HG03045 (cell line): ENCODE measurements around the gene RAPGEF4.

Experiments used
- ATAC-seq: cut with Tn5 transposase; IDR thresholded peaks from one replicate; pipeline ENCODE4 v1.9.1; 2021; ENCODE audit warnings: mild to moderate bottlenecking, moderate library complexity; ENCODE audit not compliant: unreplicated experiment

RAPGEF4 gene

DNA sequence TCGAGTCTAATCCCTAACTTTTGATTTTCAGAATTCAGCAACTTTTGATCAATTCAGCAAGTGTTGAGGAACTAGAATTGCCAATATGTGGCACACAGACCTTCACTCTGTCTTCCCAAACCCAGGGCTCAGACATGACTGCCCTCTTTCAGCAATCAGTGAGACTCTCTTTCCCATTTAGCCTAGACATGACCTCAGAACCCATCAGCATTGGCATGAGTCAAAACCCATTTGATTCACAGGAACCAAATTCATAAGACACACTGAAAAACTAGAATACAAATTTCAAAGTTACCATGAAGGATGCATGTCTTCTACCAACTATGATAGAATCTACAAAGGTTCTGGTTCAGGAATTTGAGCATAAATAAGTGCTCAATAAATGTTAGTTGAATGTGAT is 226.4 kb downstream of the RAPGEF4 start:
- no peak for ATAC-seq

DNA sequence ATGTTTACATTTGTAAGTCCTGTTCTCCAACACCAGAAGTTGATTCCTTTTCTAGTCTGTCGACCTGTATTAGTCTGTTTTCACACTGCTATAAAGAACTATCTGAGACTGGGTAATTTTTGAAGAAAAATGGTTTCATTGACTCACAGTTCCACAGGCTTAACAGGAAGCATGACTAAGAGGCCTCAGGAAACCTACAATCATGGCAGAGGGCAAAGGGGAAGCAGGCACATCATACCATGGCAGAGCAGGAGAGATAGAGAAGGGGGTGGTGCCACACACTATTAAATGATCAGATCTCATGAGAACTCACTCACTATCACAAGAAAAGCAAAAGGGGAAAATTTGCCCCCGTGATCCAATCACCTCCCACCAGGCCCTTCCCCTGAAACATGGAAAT is 227.2 kb downstream of the RAPGEF4 start:
- no peak for ATAC-seq

DNA sequence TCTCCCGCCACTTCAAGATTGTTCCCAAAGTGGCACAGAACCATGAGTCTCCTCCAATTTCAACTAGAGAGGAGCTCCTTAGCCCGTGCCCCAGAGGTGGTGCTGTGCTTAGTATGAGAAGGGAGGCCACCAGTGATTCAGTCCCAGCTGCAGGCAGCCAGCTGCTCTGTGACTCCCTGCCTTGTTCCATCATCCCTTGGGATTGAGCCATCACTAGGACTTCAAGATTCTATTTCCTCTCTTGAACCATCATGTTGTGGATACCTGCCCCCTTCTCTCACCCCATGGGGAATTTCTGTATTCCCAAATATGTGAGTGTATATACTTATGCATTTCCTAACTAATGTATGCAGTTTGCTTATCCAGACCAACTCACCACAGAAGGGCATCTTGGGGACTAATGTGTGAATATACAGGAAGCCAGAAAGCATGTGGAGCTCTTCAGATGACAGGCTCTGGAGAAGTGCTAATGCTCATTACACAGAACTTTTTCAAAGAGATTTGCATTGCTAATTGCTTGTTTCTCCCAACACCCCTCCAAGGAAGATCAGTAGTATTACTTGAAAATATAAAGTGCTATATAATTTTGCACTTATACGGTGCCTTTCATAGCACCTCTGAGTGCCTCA is 229.0 kb downstream of the RAPGEF4 start:
- ATAC-seq: no peak

DNA sequence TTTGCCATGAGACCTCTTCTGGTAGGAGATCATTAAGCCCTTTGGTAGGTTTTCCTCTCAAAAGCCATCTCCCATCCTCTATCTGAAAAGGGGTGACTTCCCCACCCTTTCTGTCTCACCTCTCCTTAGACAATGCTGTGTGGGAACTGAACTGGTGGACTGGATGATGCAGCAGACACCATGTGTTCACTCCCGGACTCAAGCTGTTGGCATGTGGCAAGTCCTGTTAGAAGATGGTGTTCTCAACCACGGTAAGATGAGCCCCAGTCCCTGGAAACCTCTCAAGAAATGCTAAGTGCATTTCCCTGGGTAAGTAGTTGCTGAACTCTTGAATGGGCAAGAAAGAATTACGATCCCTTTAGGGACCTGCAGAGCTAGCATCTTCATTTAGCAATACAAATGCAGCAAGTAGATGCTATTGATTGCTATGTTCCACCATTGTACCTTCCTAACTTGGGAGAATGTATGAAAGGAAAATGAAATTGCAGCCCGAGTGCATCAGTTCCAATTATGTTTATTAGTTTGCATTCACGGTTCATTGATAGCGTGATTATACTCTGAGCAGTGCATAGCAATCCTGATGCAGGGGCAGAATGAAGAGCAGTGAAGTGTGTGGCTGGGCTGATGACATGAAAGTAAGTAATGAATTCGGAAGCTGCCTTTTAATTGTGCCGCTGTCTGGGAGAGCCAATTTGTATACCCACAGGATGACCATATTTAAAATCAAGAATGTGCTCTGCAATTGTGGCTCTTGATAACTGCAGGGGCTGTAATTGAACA is 230.0 kb downstream of the RAPGEF4 start:
- no peak for ATAC-seq

DNA sequence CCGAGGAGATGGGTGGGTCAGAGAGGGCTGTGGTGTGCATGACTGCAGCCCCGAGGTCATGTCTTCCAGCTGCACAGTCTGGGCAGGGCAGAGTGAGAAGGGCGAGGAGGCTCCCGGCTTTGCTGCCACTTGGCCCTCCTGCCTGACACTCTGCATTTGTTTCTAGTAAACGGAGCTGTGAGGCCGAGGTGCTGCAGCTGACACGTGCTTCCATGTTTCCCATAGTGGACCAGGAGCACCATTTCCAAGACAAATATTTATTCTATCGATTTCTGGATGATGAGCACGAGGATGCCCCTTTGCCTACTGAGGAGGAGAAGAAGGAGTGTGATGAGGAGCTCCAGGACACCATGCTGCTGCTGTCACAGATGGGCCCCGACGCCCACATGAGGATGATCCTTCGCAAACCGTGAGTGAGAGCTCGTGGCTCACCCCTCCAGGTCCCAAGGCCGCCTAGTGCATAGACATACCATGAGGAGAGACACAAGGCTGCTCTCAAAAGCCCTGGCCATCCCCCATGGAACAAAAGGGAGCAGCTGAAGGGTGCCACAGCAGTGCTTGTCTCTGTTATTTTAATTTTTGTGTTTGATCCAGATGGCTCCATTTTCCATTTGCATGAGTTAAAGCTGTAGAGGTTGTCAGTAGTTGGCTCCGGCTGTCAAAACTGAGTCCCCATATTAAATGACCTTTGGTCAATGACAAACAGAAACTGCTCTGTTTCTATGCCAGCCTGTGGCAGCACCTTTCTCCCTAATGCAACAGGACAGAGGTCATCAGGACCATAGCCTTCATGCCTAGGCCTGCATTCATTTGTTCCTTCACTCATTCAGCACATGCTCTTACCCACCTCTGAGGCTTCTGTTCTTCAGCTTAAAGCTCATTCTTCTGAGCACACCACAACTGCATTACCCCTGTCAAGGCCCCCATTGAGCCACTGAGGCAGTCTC is 231.7 kb downstream of the RAPGEF4 start:
- ATAC-seq: no peak

DNA sequence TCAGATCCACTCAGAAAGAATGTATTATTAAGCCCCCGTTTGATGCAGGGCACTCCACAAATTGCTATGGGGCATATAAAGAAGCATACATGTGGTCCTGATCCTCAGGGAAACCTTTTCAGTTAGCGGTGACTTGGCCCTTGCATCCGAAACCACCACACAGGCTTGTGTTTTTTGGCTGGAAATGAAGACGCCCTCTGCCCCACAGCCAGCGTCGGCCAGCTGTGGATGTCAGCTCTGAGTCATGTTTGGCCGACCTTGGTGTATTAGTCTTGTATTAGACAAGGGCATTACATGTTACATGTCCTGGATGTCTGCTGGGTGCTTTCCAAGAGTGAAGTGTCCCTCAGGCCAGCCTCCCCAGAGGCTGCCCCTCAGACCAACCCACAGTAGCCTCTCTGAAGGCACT is 232.4 kb downstream of the RAPGEF4 start:
- ATAC-seq: no peak

DNA sequence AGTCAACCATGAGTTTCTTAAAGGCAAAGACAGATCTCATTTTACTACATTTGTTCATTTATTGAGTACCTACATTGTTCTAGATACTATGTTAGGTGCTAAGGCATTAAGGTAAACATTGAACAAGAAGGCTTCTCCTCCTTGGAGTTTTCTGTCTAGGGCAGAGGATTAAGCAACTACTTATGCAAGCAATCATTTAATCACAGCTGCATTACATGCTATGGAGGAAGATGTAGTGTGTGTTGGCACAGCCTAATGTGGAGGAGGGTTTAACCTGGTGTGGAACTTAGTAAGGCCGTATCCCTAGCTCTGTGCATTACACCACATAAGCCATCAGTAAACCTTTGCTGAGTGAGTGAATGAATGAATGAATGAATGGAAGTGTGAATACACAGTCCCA is 233.5 kb downstream of the RAPGEF4 start:
- ATAC-seq: no peak

DNA sequence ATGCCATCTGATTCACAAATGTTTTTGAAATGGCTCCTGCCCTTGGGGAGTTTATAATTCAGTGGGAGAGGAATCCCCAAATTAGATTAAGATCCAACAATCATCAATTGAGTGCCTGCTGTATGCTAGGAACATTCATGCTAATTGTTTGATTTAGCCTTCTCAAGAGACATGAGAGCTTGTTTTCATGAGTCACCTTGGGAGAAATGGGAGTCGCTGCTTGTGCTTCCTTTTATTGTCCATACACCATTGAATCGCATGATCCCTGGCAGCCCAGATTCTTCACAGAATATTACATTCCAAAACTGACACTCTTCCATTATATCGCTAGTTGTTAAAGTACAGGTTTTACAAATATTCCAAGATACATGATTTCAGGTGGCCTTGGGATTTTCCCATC is 234.0 kb downstream of the RAPGEF4 start:
- no peak for ATAC-seq

DNA sequence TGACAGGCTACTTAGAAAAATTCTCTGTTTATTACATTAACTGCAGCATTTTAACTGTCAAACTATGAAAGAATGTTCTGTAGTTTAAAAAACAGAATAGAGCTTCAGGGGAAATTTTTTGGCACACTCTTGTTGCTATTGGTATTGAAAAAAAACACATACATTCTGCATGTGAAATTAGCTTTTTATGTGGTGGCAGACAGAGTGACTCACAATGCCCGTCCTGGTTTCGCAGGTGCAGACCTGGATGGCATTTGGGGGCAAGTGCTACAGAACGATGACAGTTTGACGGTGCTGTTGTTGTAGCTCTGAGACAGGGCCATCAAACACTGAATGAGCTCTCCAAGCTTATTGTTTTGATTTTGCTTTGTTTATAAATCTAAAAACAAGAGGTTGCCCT is 235.0 kb downstream of the RAPGEF4 start:
- ATAC-seq: no peak

DNA sequence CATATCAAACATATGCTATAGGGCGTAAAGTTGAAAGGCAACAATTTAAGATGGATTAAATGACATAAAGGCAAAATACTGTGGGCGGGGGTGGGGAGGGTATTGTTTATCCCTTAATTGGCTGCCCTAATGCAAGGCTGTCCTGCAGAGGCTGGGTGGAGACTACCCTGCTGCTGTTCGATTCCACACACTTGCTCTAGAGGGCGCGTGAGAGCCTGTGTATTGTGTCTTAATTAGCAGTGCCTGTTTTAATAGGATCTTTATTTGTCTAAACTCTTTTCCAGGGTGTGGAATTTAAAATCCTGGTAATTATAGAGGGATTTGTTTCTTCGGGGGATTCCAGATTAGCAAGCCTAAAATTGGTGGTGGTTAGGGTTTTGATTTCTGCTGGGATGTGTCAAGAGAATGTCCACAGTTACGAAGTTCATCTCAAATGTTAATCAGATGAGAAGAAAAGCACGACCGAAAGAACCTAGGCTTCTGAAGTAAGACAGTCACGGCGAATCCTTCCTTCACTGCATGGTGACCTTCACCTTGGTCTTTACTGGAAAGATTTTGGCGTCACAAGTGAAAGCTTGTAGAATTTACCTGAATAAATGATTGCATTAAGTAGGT is 236.5 kb downstream of the RAPGEF4 start:
- ATAC-seq: no peak

DNA sequence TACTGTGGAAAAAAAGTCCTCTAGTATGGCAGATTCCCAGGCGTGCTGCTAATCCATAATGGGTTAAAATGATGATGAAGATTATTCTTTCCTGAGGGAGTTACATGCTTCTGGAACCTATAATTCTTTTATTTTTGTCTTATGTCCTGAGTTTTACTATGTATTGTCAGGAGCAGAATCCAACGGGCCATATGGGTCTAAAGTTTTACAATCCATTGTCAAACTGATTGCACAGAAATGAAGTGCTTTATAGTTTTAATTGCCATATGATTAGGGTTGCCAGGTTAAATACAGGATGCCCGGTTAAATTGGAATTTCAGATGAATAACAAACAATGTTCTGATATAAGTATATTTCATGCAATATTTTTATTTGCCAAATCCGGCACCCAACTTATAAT is 239.1 kb downstream of the RAPGEF4 start:
- no peak for ATAC-seq

DNA sequence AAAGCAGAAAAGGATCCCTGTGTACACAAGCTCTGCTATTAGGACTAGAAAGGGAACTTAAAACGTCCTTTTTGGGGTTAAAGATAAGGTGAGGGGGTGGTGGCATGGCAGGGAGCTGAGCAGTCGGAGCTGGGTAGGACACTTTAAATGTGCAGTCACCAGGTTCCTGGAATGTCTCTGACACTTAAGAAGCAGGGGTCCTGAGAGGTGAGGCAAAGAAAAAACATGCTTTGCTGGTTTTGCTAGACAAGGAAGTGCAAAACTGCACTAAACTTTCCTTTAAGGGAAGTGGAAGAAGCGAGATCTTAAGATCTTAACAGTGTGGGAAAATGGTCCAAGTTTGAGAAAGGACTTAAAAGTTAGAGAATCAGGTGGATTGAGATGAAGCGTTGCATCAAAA is 240.5 kb downstream of the RAPGEF4 start:
- no peak for ATAC-seq

DNA sequence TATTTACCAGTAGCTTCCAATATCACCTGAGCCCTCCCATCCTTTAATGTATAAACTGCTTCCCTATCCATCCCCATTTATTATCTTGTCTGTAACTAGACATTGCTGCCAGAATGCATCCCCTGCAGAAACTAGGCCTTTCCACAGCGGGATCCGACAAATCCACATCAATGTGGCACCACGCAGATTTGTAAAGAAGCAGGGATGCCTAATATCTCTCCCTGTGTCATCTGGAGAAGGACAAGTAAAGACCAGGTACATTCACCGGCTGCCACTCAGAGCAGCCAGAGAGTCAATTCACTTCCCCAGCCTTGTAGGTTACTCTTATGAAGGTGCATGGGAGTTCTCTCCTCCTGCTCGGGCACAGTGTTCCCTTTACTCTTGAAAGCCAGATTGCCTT is 241.2 kb downstream of the RAPGEF4 start:
- ATAC-seq: no peak

DNA sequence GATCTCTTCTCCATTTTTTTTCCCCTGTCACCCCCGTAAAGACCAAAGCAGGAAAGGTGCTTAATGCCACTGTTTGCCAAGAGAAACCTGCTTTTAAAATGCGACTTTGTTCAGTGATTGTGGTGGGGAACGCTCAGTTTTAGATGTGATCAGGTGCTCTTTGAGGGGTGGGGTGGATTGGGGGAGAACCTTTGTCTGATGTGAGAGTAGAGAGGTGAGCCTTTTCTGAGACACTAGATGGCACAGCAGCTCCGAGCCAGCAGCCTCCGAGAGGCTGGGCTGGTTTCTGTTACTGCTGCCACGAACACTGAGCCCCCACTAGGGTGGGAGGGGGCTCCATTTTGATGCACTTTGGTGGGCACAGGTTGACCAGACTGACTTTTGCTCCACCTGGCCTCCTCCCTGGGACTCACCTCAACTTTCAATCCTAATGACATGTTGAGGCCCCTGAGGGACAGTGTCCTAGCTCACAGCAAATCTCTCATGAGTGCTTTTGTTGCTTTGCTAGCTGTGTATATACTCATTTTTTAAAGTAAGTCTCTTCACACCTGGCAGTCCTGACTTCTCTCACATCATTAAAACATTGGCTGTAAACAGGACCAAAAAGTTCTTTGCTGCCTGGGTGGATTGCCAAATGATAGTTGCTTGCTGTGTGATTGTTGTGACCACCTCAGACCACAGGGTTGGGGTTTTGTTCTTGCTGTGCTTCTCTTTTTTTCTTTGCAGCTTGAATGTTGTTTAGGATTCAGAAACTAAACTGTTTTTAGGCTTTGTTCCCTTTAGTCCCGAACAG is 241.8 kb downstream of the RAPGEF4 start:
- no peak for ATAC-seq

DNA sequence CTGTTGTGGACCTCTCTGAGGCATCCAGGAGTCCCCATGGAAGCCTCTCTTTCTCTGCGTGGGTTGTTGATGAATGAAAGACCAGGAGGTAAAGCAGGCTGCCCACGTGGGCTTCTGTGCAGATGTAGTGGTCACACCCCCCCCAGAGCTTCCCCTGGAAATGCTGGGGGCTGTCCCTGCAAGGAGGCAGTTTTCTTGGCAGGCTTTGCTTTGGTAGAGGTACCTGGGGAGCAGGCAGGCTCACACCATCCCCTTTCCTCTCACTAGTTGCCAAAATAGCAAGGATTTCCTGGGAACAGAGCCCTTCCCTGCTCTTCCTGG is 242.4 kb downstream of the RAPGEF4 start:
- no peak for ATAC-seq

DNA sequence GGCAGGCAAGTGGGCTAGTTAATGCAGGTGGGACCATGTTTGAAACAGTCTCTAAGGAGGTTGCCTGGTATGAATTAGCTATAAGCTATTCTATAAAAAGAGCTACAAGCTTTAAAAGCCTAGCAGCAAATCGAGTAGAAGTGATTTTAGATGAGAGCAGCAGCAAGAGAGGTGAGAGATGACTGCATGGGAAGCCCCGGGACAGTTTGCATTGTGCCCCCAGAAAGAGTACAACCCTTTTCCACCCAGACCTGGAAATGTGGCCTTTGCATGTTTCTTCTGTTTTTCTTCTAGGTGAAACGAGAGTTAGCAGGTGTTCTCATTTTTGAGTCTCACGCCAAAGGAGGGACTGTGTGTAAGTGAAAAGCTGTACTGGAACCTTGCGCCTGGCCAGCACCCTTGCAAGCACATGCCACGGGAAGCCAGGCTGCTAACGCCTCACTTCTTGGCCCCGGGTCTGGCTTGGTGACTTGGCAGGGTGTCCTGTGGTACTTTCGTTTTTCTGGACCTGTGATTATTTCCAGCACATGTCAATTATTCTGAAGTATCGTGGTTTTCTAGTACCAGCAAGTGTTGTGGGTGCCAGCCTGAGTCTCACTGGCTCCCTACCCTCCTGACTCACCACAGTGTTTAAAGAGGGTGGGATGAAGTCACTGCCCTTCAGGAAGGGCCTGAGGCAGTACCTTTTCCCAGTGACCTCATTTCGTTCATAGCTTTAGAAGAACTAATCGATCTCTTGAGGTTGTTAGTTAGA is 249.7 kb downstream of the RAPGEF4 start:
- ATAC-seq: no peak

DNA sequence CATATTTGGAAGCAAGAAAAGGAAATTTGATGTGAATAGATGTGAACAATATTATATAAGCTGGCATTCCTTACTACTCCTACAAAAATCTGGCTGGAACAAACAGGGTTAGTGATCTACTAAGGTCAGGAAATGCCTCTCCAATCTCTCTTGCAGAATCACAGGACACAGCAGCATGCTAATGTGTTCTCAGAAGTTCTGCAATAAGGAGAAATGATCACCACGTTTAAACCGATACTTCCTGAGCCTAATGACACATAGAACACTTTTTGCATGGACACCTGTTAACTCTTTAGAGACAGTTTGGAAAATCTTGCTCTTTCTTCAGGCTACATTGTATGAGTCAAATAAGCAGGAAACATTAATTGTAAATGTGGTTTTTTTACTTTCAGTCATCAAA is 250.4 kb downstream of the RAPGEF4 start:
- no peak for ATAC-seq

DNA sequence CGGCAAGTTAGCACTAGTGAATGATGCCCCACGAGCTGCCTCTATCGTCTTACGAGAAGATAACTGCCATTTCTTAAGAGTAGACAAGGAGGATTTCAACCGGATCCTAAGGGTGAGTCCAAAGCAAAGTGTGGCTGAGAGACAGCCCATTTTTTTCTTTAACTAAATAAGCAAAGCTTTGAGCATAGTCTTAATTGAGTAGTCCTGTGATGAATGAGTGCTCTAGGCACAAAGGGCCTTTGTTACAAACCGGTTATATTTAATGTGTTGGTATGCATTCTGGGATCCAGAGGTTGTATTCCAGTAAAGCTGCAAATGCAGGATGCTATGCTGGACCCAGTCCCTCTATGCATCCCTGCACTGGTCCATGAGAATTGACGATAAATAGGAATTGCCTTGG is 253.1 kb downstream of the RAPGEF4 start:
- ATAC-seq: no peak

DNA sequence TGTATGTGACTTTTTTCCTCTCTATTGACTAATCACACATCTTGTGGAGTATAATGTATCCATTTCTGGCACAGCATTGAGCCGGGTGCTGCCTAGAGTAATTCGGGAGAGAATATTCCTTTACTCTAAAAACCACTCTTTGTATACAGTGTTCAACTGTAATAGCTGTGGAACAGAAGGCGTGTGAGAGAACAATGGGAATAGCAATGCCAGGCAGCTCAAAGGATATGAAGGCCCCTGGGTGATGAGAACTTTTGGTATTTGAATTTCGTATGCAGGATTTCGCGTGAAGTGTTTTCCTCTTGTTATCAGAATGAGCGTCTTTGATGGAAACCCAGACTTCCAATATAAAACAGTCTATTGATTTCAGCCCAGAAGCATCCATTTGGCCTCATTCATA is 255.4 kb downstream of the RAPGEF4 start:
- ATAC-seq: no peak

DNA sequence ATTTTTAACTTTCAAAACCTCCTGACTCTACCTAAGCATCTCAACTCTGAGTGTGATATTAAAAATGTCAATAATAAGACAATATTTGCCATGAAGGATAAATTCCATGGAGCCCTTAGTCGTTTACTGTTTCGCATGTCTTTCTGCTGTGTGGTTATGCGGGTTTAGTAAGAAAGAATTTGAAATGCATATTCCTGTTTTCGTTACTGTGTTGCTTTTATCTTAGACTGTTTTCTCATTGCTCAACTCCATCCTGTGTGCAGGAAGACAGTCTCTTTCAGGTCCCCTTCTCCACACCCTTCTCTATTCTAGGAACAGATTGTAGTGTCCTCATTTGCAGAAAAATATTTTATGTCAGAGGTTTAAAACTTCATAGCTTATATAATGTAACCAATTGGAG is 257.5 kb downstream of the RAPGEF4 start:
- ATAC-seq: no peak
